Measurements from ENCODE around the gene MAP2K5.

GRCh38 chr15:67554580-67554979 lies 12.1 kb downstream of the MAP2K5 start:
- TF ChIP-seq CTCF (IDR thresholded peaks at IDR 0.05; ENCODE audit: low read depth, low read length) = no peak
- TF ChIP-seq POLR2A (IDR thresholded peaks at IDR 0.05; ENCODE audit: extremely low read depth, insufficient read length) = no peak
